H9 (cell line): ENCODE results near the gene SMAD7. TPM values are rescaled to one million over a fixed set of nuclear protein-coding genes. Genes with fewer than 3 reads are reported as not detected.

Experiments
- DNase-seq: peaks from one replicate; pipeline ENCODE4 v3.0.0-alpha.2; 2017
- H2AFZ ChIP-seq: one replicate; pipeline ENCODE4 v1.6.1; 2013; ENCODE audit warnings: mild to moderate bottlenecking, low read length, control low read depth, moderate library complexity
- H2AK5ac ChIP-seq: 2 replicates; pipeline ENCODE4 v1.6.1; 2013; ENCODE audit warnings: low read length, control low read depth, mixed read lengths; ENCODE audit not compliant: insufficient read length
- H2BK120ac ChIP-seq: one replicate; pipeline ENCODE4 v1.6.1; 2013; ENCODE audit warnings: low read depth, mild to moderate bottlenecking, low read length, control low read depth, inconsistent platforms; ENCODE audit not compliant: poor library complexity, severe bottlenecking
- H2BK12ac ChIP-seq: 2 replicates; pipeline ENCODE4 v1.6.1; 2013; ENCODE audit warnings: low read length, control low read depth, mixed read lengths, low read depth; ENCODE audit not compliant: insufficient read length
- H2BK15ac ChIP-seq: 2 replicates; pipeline ENCODE4 v1.6.1; 2013; ENCODE audit warnings: low read depth, low read length, control low read depth
- H2BK20ac ChIP-seq: one replicate; pipeline ENCODE4 v1.6.1; 2013; ENCODE audit warnings: low read depth, mild to moderate bottlenecking, low read length, control low read depth, inconsistent platforms; ENCODE audit not compliant: poor library complexity, severe bottlenecking
- H2BK5ac ChIP-seq: 2 replicates; pipeline ENCODE4 v1.6.1; 2013; ENCODE audit warnings: low read length, control low read depth, mixed read lengths; ENCODE audit not compliant: insufficient read length
- H3K14ac ChIP-seq: 2 replicates; pipeline ENCODE4 v1.6.1; 2013; ENCODE audit warnings: low read length, control low read depth; ENCODE audit not compliant: insufficient read depth
- H3K18ac ChIP-seq: 2 replicates; pipeline ENCODE4 v1.6.1; 2013; ENCODE audit warnings: low read depth, mild to moderate bottlenecking, mixed read lengths, low read length, control low read depth; ENCODE audit not compliant: insufficient read length
- H3K23ac ChIP-seq: 2 replicates; pipeline ENCODE4 v1.6.1; 2013; ENCODE audit warnings: low read length, control low read depth, mixed read lengths, low read depth; ENCODE audit not compliant: insufficient read length
- H3K23me2 ChIP-seq: 2 replicates; pipeline ENCODE4 v1.6.1; 2013; ENCODE audit warnings: low read depth, mild to moderate bottlenecking, mixed read lengths, low read length, control low read depth; ENCODE audit not compliant: insufficient read length, poor library complexity, severe bottlenecking
- H3K27ac ChIP-seq: 2 replicates; pipeline ENCODE4 v1.5.1; 2013; ENCODE audit warnings: low read length, control low read depth, mixed read lengths, low read depth; ENCODE audit not compliant: insufficient read length
- H3K27me3 ChIP-seq: 2 replicates; pipeline ENCODE4 v1.6.1; 2013; ENCODE audit warnings: low read length, control low read depth, inconsistent platforms; ENCODE audit not compliant: insufficient read depth
- H3K4ac ChIP-seq: 2 replicates; pipeline ENCODE4 v1.6.1; 2013; ENCODE audit warnings: low read depth, mild to moderate bottlenecking, control low read depth, inconsistent platforms, low read length, moderate library complexity
- H3K4me1 ChIP-seq: 2 replicates; pipeline ENCODE4 v1.6.1; 2013; ENCODE audit warnings: low read length, control low read depth, inconsistent platforms; ENCODE audit not compliant: insufficient read depth
- H3K4me2 ChIP-seq: 2 replicates; pipeline ENCODE4 v1.6.1; 2013; ENCODE audit warnings: low read length, control low read depth, mixed read lengths; ENCODE audit not compliant: insufficient read length, insufficient read depth
- H3K56ac ChIP-seq: 2 replicates; pipeline ENCODE4 v1.6.1; 2013; ENCODE audit warnings: low read depth, mild to moderate bottlenecking, mixed read lengths, low read length, control low read depth; ENCODE audit not compliant: insufficient read length
- H3K79me1 ChIP-seq: 2 replicates; pipeline ENCODE4 v1.6.1; 2013; ENCODE audit warnings: low read depth, mild to moderate bottlenecking, moderate library complexity, low read length, control low read depth, inconsistent platforms; ENCODE audit not compliant: insufficient read depth, poor library complexity, severe bottlenecking
- H3K79me2 ChIP-seq: 2 replicates; pipeline ENCODE4 v1.6.1; 2013; ENCODE audit warnings: low read length, control low read depth, inconsistent platforms; ENCODE audit not compliant: insufficient read depth
- H3K9ac ChIP-seq: 2 replicates; pipeline ENCODE4 v1.6.1; 2013; ENCODE audit warnings: low read length, control low read depth, mixed read lengths; ENCODE audit not compliant: insufficient read length; ENCODE audit errors: extremely low read depth
- H3K9me3 ChIP-seq: one replicate; pipeline ENCODE4 v1.6.1; 2013; ENCODE audit warnings: low read depth, low read length, inconsistent platforms; ENCODE audit not compliant: control insufficient read depth
- H3T11ph ChIP-seq: one replicate; pipeline ENCODE4 v1.6.1; 2013; ENCODE audit warnings: mild to moderate bottlenecking, low read length, control low read depth, inconsistent platforms
- H4K20me1 ChIP-seq: one replicate; pipeline ENCODE4 v1.6.1; 2013; ENCODE audit not compliant: control insufficient read depth, insufficient read length, insufficient read depth
- H4K5ac ChIP-seq: 2 replicates; pipeline ENCODE4 v1.6.1; 2013; ENCODE audit warnings: low read depth, mild to moderate bottlenecking, mixed read lengths, low read length, control low read depth; ENCODE audit not compliant: insufficient read length
- H4K8ac ChIP-seq: replicated peaks from 2 replicates; pipeline ENCODE4 v1.6.1; 2013; ENCODE audit warnings: low read length, control low read depth, mixed read lengths, low read depth; ENCODE audit not compliant: insufficient read length
- H4K91ac ChIP-seq: 2 replicates; pipeline ENCODE4 v1.6.1; 2013; ENCODE audit warnings: low read depth, mild to moderate bottlenecking, moderate library complexity, mixed read lengths, low read length, control low read depth; ENCODE audit not compliant: insufficient read length
- H3K27ac Mint-ChIP-seq, 3 experiments: 2 replicates in 2 of 3; 3 replicates in 1 of 3; pipeline ENCODE4 v1.8.0; 2020 to 2021; ENCODE audit warnings: mixed read lengths in 3 of 3, mild to moderate bottlenecking in 1 of 3, moderate library complexity in 1 of 3
- H3K27me3 Mint-ChIP-seq: 2 replicates; pipeline ENCODE4 v1.8.0; 2021; ENCODE audit warnings: low read depth, mild to moderate bottlenecking, moderate library complexity, mixed read lengths
- H3K36me3 Mint-ChIP-seq, 3 experiments: 2 replicates in 2 of 3; 3 replicates in 1 of 3; pipeline ENCODE4 v1.8.0; 2020 to 2021; ENCODE audit warnings: low read depth in 3 of 3, mixed read lengths in 3 of 3; ENCODE audit not compliant: insufficient read depth in 1 of 3
- H3K4me1 Mint-ChIP-seq, 2 experiments: 2 replicates each; pipeline ENCODE4 v1.8.0; 2020; ENCODE audit warnings: mixed read lengths in 2 of 2
- H3K4me3 Mint-ChIP-seq, 2 experiments: 2 replicates in 1 of 2; 3 replicates in 1 of 2; pipeline ENCODE4 v1.8.0; 2020 to 2021; ENCODE audit warnings: mild to moderate bottlenecking in 2 of 2, mixed read lengths in 2 of 2, moderate library complexity in 1 of 2
- H3K9me3 Mint-ChIP-seq, 2 experiments: 2 replicates in 1 of 2; 3 replicates in 1 of 2; pipeline ENCODE4 v1.8.0; 2020; ENCODE audit warnings: mild to moderate bottlenecking in 2 of 2, mixed read lengths in 2 of 2, moderate library complexity in 1 of 2
- CTCF ChIP-seq: fragments of 200-600 bp; sonication (generic); conservative IDR thresholded peaks from 3 replicates; pipeline ENCODE4 v1.8.0; 2021; ENCODE audit warnings: antibody characterized with exemption, mild to moderate bottlenecking
- WGBS: extraction: QIAGEN DNeasy Blood & Tissue Kit; methylation state at CpG from one replicate; pipeline ENCODE4 v1.1.7; 2013; ENCODE audit warnings: missing lambda C conversion rate, low lambda C conversion rate, mixed read lengths; ENCODE audit not compliant: insufficient read length; ENCODE audit errors: extremely low coverage; 5-methylcytosine and 5-hydroxymethylcytosine counted together
- total RNA-seq: library from RNA; stranded (reverse); gene quantifications from 2 replicates; pipeline ENCODE4 v1.2.1, GENCODE V29; 2021

Gene SMAD7
- total RNA-seq, 1 experiment from 2014 or later, result 27.7 TPM

GRCh38 chr18:48901145-48902022 is 49.4 kb downstream of the SMAD7 start:
- H3K56ac ChIP-seq, result no peak overlapping the region
- H3K27ac ChIP-seq, result no peak overlapping the region
- peaks cover 6 to 9% of the 10 kb centered on the region in 2 experiments for H3K4me1 Mint-ChIP-seq

More at GRCh38 chr18:48901145-48902022, 49.4 kb downstream of the SMAD7 start:
- Histone ChIP-seq H2AFZ (no peak overlapping the region), H4K5ac (no peak overlapping the region), H4K20me1 (no peaks in the 10 kb centered on the region), H3K27me3 (no peaks in the 10 kb centered on the region), H3K4me2 (no peak overlapping the region), H3K23me2 (no peaks in the 10 kb centered on the region), H4K91ac (no peak overlapping the region), H2BK120ac (no peak overlapping the region), H2BK12ac (no peak overlapping the region), H2BK15ac (no peak overlapping the region), H3K14ac (no peak overlapping the region), H3K79me1 (no peaks in the 10 kb centered on the region), H4K8ac (no peak overlapping the region), H2BK20ac (no peak overlapping the region), H3K4me1 (no peaks in the 10 kb centered on the region), H3K4ac (no peak overlapping the region), H3K18ac (no peak overlapping the region), H3T11ph (no peak overlapping the region), H3K9me3 (no peaks in the 10 kb centered on the region), H3K23ac (no peak overlapping the region), H2BK5ac (no peak overlapping the region), H3K79me2 (no peaks in the 10 kb centered on the region), H3K9ac (no peak overlapping the region), H2AK5ac (no peak overlapping the region)
- no peak for TF ChIP-seq CTCF
- peaks cover 14 to 20% of the 10 kb centered on the region in 2 experiments for H3K9me3 Mint-ChIP-seq
- WGBS, result no CpG with 5 or more reads among the region's 4 CpGs
- no peak for DNase-seq
- no peak overlapping the region for H3K4me3 Mint-ChIP-seq
- no peak overlapping the region for H3K27ac Mint-ChIP-seq
- H3K36me3 Mint-ChIP-seq, result peaks cover 4 to 13% (median 5%) of the 10 kb centered on the region in 3 experiments; a peak in 4 of 7 replicates
- peaks cover 9% of the 10 kb centered on the region for H3K27me3 Mint-ChIP-seq
